ENCODE measurements around the gene SOWAHA.

DNA sequence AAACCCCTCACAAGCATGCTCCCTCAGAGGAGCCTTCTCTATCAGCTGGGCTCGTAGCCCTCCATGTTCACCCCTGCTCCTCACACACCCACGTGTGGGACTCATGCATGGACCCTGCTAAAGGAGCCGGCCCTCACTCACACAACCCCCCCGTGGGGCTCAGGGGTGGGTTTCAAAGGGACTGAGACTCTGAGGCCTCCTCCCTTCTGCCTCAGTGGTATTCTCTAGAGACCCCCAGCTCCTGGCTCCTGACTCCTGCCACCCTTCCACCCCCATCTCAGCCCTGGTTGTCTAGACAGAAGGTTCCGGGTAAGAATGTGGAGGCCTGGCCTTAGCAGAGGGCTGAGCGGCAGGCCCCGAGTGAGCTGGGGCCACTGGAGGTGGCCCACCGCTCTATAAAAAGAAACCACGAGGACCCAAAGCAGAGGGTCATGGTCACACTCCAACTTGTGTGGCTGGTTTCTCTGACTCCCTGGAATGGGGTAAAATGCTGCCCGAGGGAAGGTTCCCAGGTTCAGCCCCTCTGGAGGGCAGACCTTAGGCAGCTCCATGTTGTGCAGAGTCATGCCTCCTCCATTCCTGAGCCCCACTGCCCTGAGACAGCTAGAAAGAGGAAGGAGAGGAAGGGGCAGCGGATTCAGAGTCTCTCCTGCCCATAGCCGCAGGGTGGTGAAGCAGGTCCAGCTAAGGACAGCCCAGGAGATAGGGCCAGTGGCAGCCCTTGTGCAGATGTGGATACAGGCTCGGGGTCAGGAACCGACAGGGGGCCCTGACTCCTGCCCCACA lies 46.9 kb upstream of the SOWAHA start:
- no peak for TF ChIP-seq TAF1 (IDR thresholded peaks at IDR 0.05; ENCODE audit: borderline replicate concordance, low read depth, low read length)
- no peak for TF ChIP-seq POLR2A (IDR thresholded peaks at IDR 0.05; ENCODE audit: low read depth, low read length)
- TF ChIP-seq POLR2AphosphoS5 (IDR thresholded peaks at IDR 0.05; ENCODE audit: low read depth, low read length) = no peak
